CD4-positive, alpha-beta T cell (primary cell): Measurements from ENCODE around the gene MYOCD. TPM values are rescaled to one million over a fixed set of nuclear protein-coding genes. Genes with fewer than 3 reads are reported as not detected.

Experiments
- ATAC-seq: fragments of 200-7000 bp; cut with Tn5 transposase; one replicate; pipeline ENCODE4 v1.10.0; 2022; ENCODE audit warnings: mild to moderate bottlenecking; ENCODE audit not compliant: poor library complexity
- CTCF ChIA-PET: fragments of 350-600 bp; sonication (Branson Sonifier 250); formaldehyde crosslinking; loops from one replicate; lab custom pipeline; 2021; ENCODE audit warnings: antibody characterized with exemption, inconsistent platforms; lab: Charles Lee
- POLR2A ChIA-PET: fragments of 350-600 bp; sonication (Branson Sonifier 250); formaldehyde crosslinking; loops from one replicate; lab custom pipeline; 2021; ENCODE audit warnings: antibody characterized with exemption, inconsistent platforms; lab: Charles Lee
- DNase-seq, 14 experiments: peaks; one replicate each; pipeline ENCODE4 v3.0.0-alpha.2; 2013 to 2020; ENCODE audit warnings: mixed read lengths in 2 of 14
- H3K27ac ChIP-seq, 2 donors: one replicate each; pipeline versions ENCODE4 v1.5.1 to v1.7.0; 2013; ENCODE audit warnings: low read length in 2 of 2, low read depth in 1 of 2, mild to moderate bottlenecking in 1 of 2
- H3K27me3 ChIP-seq, 2 experiments: 1 replicate in 1 of 2; 2 replicates in 1 of 2; pipeline versions ENCODE4 v1.6.1 to v1.7.0; 2013; ENCODE audit warnings: low read length in 2 of 2, control low read depth in 1 of 2, mild to moderate bottlenecking in 1 of 2, moderate library complexity in 1 of 2; ENCODE audit not compliant: insufficient read depth in 2 of 2, control insufficient read depth in 1 of 2
- H3K36me3 ChIP-seq: one replicate; pipeline ENCODE4 v1.6.1; 2013; ENCODE audit warnings: low read length, control low read depth; ENCODE audit not compliant: insufficient read depth
- H3K4me1 ChIP-seq: one replicate; pipeline ENCODE4 v1.6.1; 2013; ENCODE audit warnings: low read length, control low read depth; ENCODE audit not compliant: insufficient read depth
- H3K4me3 ChIP-seq: one replicate; pipeline ENCODE4 v1.5.1; 2013; ENCODE audit warnings: mild to moderate bottlenecking, low read length, moderate library complexity
- H3K9me3 ChIP-seq, 2 experiments: 1 replicate in 1 of 2; 2 replicates in 1 of 2; pipeline versions ENCODE4 v1.6.1 to v1.7.0; 2013; ENCODE audit warnings: low read length in 2 of 2, mild to moderate bottlenecking in 2 of 2, control low read depth in 1 of 2, moderate library complexity in 1 of 2; ENCODE audit not compliant: control insufficient read depth in 1 of 2, insufficient read depth in 1 of 2
- H3K27ac Mint-ChIP-seq: one replicate; pipeline ENCODE4 v1.8.0; 2020; ENCODE audit warnings: mixed read lengths
- H3K27me3 Mint-ChIP-seq: one replicate; pipeline ENCODE4 v1.8.0; 2021; ENCODE audit warnings: mixed read lengths
- H3K36me3 Mint-ChIP-seq: one replicate; pipeline ENCODE4 v1.8.0; 2021; ENCODE audit warnings: low read depth, mixed read lengths
- H3K4me1 Mint-ChIP-seq: one replicate; pipeline ENCODE4 v1.8.0; 2021; ENCODE audit warnings: low read depth, mixed read lengths
- H3K4me3 Mint-ChIP-seq: one replicate; pipeline ENCODE4 v1.8.0; 2020; ENCODE audit warnings: mild to moderate bottlenecking, mixed read lengths
- H3K9me3 Mint-ChIP-seq: one replicate; pipeline ENCODE4 v1.8.0; 2020; ENCODE audit warnings: mixed read lengths
- CTCF ChIP-seq: fragments of 200-600 bp; IDR thresholded peaks from one replicate; pipeline ENCODE4 v1.8.0; 2022; ENCODE audit warnings: antibody characterized with exemption, mild to moderate bottlenecking
- intact Hi-C, 2 experiments: fragments of 100-400 bp; cut with DNase I in 1 of 2; cut with micrococcal nuclease in 1 of 2; formaldehyde crosslinking; loops; one replicate each; pipeline versions ENCODE4 v1.15.1 to v1.9.0; 2023 to 2025; cut with DNase I, micrococcal nuclease
- total RNA-seq, 174 experiments: library from RNA in 2 of 174; stranded (reverse) in 2 of 174; gene quantifications; one replicate each; pipeline ENCODE4 v1.2.3 and lab custom pipeline; 2021 to 2026

The MYOCD gene
- total RNA-seq, 2 experiments from 2014 or later = not detected

- POLR2A ChIA-PET = no interaction called here
- Mint-ChIP-seq H3K9me3 (peaks cover 4% of the 10 kb centered on the region), H3K36me3 (no peaks in the 10 kb centered on the region), H3K27ac (no peak overlapping the region), H3K4me1 (no peaks in the 10 kb centered on the region), H3K27me3 (no peaks in the 10 kb centered on the region), H3K4me3 (no peak overlapping the region)
- no peak for TF ChIP-seq CTCF
- no peaks in the 10 kb centered on the region for H3K27me3 ChIP-seq
- no peak for DNase-seq
- H3K36me3 ChIP-seq = no peaks in the 10 kb centered on the region
- peaks cover 0 to 10% of the 10 kb centered on the region in 2 experiments for H3K9me3 ChIP-seq
- ATAC-seq = no peak
- no peak overlapping the region for H3K4me3 ChIP-seq
- intact Hi-C loops = no loop called here
- H3K27ac ChIP-seq = no peak overlapping the region
- no peaks in the 10 kb centered on the region for H3K4me1 ChIP-seq
- CTCF ChIA-PET = no interaction called here
Observed at GRCh38 chr17:12726131-12726530, 60.4 kb downstream of the MYOCD start.

GRCh38 chr17:12727076-12727760, 61.5 kb downstream of the MYOCD start:
- Histone ChIP-seq H3K36me3 (no peaks in the 10 kb centered on the region), H3K9me3 (peaks cover 0 to 14% of the 10 kb centered on the region in 2 experiments), H3K4me3 (no peak overlapping the region), H3K27me3 (no peaks in the 10 kb centered on the region), H3K27ac (no peak overlapping the region), H3K4me1 (no peaks in the 10 kb centered on the region)
- Mint-ChIP-seq H3K27me3 (no peaks in the 10 kb centered on the region), H3K9me3 (peaks cover 5% of the 10 kb centered on the region), H3K4me1 (no peaks in the 10 kb centered on the region), H3K36me3 (no peaks in the 10 kb centered on the region), H3K4me3 (no peak overlapping the region), H3K27ac (no peak overlapping the region)
- ChIA-PET CTCF (no interaction called here), POLR2A (no interaction called here)
- ATAC-seq (no peak), DNase-seq (no peak)
- intact Hi-C loops = no loop called here
- TF ChIP-seq CTCF = no peak

- no peak for TF ChIP-seq CTCF
- CTCF ChIA-PET = no interaction called here
- DNase-seq = no peak
Observed at GRCh38 chr17:12727881-12728280, 62.2 kb downstream of the MYOCD start.

More at GRCh38 chr17:12727881-12728280, 62.2 kb downstream of the MYOCD start:
- H3K4me1 Mint-ChIP-seq = no peaks in the 10 kb centered on the region
- intact Hi-C loops = no loop called here
- no peaks in the 10 kb centered on the region for H3K36me3 Mint-ChIP-seq
- peaks cover 6% of the 10 kb centered on the region for H3K9me3 Mint-ChIP-seq
- Histone ChIP-seq H3K36me3 (no peaks in the 10 kb centered on the region), H3K27me3 (no peaks in the 10 kb centered on the region), H3K27ac (no peak overlapping the region), H3K9me3 (peaks cover 0 to 14% of the 10 kb centered on the region in 2 experiments), H3K4me1 (no peaks in the 10 kb centered on the region), H3K4me3 (no peak overlapping the region)
- H3K27me3 Mint-ChIP-seq = no peaks in the 10 kb centered on the region
- no peak overlapping the region for H3K4me3 Mint-ChIP-seq
- no peak for ATAC-seq
- no peak overlapping the region for H3K27ac Mint-ChIP-seq
- POLR2A ChIA-PET = no interaction called here
